GM19452 (cell line): Measurements from ENCODE around the gene EYA2.

Experiments used
- ATAC-seq: cut with Tn5 transposase; IDR thresholded peaks from one replicate; pipeline ENCODE4 v1.9.1; 2021; ENCODE audit not compliant: unreplicated experiment

EYA2 gene

DNA sequence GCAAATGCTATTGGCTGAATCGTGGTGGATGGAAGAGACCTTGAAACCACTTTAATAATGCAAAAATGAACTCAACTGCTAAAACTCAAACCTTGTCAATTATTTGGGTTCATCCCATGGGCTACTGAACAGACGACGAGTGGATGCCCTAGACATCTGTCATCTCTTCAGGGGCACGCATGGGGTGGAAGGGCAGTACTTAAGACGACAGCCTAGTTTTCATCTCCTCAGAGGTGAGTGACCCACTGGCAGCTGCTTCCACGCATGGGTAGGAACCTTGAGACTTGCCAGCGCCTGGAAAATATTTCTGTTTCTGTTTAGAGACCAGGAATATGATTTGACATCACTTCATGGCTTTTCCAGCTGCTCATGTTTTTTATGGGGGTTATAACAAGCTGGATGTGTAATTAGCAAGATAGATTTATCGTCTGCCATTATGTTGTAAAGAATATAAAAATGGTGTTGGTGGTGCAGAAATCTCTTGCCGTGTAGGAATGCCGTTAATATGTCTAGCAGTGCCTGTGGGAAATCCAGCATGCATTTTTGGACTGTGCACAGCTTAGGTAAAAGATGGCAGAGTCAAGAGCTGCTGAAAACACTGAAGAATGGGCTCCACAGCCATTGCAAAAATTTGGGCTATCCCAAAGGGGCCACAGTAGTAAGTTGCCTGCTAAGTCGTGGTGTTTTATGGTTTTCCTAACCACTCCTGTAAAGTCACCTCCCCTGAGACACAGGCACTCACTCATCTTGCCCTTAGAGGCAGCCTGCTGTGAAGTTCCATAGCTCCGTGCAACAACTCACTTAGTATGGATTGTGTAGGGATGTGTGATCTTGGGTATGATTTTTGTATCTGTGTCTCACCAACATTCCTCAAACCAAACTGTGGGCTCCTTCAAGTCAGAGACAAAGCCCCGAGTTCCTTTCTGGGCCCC, 203.3 kb downstream of the EYA2 start:
- ATAC-seq: no peak

DNA sequence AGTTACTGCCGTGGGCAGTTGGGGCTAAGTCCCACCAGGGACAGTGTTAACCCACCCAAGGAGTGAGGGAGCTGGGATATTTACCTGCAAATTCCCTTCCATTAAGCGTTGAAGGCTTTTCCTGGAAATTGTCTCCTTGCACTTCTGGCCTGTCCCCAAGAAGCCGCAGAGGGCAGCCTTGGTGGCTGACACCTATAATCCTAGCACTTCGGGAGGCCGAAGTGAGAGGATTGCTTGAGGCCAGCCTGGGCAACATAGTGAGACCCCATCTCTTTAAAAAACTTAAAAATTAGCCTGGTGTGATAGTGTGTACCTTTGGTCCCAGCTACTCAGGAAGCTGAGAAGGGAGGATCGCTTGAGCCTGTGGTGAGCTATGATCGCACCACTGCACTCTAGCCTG, 204.4 kb downstream of the EYA2 start:
- no peak for ATAC-seq

- ATAC-seq: no peak
These were observed 205.3 kb downstream of the EYA2 start for GRCh38 chr20:47099825-47100441.

- no peak for ATAC-seq
These were observed 208.0 kb downstream of the EYA2 start for GRCh38 chr20:47102629-47103028.

DNA sequence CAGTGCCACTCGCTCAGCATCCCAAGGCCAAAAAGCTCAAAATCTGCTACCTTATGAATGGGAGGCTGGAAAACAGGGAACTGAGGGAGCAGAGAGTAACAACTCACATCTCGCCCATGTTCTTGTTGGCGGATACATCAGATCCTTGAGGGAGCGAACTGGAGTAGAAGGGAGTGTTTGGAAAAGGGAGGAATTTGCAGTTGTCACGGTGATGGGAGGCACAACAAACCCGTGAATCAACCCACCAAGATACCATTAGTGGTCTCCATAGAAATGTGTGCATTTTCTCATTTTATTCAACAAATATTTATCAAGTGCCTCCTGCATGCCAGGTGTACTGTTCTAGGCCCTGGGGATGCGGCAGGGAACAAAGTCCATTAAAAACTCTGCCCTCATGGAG, 212.1 kb downstream of the EYA2 start:
- no peak for ATAC-seq

GRCh38 chr20:47108994-47109393, 214.4 kb downstream of the EYA2 start:
- no peak for ATAC-seq

DNA sequence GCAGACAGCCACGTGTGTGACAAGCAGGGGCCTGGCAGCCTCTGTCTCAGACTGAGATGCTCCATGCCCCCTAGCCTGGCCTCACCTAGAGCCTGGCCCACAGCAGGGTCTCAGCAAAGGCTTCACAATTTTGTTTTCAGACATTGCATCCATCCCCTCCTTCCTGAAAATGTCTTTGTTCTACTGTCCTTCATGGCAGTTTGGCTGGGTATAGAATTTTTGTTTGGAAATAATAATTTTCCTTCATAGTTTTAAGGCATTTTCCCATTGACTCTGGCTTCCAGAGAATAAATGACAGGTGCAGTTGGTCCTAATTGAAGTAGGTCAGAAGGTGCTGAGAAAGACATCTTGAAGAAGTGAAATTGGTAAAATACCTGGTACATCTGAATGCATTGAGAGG, 216.2 kb downstream of the EYA2 start:
- no peak for ATAC-seq

GRCh38 chr20:47111576-47111975, 216.9 kb downstream of the EYA2 start:
- ATAC-seq: no peak

- ATAC-seq: no peak
These were observed 218.9 kb downstream of the EYA2 start for GRCh38 chr20:47113362-47114109.

GRCh38 chr20:47115694-47116093, 221.1 kb downstream of the EYA2 start:
- ATAC-seq: no peak

DNA sequence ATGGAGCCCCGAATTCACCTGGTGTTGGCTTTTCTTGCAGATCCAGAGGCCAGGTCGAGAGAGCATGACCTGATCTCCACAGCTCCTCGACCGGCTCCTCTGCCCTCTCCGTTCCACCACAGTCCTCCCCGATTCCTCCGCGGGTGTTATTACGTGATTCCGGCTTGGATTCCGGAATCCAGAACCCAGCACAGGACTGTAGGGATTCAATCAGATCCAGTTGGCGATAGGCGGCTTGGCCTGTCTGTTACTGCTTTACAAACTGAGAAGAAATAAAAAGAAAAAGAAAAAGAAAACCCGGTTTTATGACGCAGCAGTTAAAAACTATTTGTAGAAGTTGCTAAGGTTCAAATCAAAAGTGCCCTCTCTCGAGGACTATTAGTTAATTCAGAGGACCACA, 222.7 kb downstream of the EYA2 start:
- no peak for ATAC-seq

GRCh38 chr20:47117773-47118172, 223.1 kb downstream of the EYA2 start:
- ATAC-seq: no peak

GRCh38 chr20:47118206-47118605, 223.6 kb downstream of the EYA2 start:
- ATAC-seq: no peak

GRCh38 chr20:47118641-47119040, 224.0 kb downstream of the EYA2 start:
- ATAC-seq: no peak

- ATAC-seq: no peak
These were observed 225.8 kb downstream of the EYA2 start for GRCh38 chr20:47120346-47120936.

DNA sequence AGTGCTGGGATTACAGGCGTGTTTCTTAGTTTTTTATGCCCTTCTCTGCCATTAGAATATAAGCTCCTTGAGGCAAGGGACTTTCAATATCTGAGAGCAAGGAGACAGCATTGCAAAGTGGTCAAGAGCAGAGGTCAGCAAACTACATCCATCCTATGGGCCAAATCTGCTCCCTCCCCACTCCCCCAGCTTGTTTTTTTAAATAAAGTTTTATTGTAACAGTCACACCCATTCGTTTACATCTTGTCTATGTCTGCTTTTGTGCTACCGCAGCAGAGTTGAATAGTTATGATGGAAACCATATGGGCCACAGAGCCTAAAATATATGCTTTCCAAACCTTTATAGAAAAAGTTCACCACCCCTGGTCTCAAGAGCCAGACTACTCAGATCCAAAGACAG, 227.9 kb downstream of the EYA2 start:
- no peak for ATAC-seq

DNA sequence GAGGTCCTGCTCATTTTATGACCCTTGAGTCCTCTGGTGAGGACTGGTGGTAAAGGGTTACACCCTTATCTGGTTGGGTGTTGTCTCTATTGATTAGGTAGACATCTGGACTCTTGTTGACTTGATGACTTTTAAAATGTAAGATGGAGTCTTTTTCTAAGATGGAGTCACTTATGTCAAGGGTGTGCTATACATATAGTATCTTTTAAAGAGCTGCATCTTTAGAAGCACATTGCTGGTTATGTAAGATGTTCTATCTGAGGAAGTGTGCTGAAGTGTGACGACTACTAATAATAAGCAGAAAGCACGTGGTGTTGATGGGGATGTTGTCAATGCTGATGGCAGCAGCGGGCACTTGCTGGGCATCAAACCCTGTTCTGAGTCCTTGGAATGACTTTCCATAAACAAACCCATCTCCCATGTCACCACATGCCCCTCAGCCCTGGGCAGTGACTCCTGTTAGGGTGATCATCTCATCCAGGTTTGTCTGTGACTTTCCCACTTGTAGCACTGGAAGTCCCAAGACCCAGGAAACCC, 229.6 kb downstream of the EYA2 start:
- ATAC-seq: no peak

DNA sequence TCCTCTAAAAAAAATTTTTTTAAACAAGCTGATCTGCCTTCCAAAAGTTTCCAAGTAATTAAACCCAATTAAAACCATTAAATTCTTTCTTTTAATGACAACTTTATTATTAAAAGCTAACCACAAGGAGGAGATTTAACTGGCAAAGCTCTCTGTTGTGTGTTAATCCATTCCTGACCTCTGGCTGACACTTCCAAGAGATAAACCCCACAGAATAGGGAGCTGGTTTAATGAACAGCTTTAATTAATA, 230.8 kb downstream of the EYA2 start:
- no peak for ATAC-seq

DNA sequence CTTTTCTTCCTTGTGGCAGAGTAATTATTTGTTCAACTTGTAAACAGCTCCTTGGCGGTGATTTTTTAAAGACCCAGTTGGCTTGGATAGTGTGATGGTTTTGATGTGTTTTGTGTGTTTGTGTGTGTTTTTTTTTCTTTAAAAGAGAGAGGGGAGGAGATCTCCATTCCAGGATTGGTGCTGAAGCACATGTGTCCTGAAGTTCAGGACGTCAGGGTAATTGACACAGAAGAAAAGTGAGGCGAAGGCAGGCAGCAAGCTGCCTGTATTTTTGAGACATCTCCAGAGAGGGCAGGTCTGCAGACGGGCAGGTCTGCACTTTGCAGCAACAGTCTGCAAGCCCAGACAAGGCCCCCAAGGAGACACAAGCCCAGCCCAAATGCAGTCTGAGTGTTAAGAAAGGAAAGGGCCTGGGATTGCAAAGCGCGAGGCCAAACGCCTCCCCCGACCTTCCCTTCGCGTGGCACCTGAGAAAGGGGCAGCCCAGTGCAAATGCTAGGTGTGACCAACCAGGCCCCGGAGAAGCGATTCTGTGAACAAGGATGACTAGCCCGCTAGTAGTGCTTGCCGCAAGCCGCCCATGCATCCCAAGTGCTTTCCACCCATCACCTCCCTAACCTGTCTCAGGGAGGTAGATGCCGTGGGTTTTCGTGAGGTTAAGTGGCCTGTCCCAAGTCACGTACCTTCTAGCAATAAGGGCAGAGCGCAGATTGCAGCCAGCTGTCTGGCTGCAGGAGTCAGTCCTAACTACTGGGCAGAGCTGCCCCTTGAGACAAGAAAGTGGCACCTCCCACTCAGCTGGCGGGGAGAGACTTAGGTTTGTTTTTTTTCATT, 231.3 kb downstream of the EYA2 start:
- ATAC-seq: no peak

GRCh38 chr20:47126709-47127108, 232.1 kb downstream of the EYA2 start:
- ATAC-seq: no peak

- no peak for ATAC-seq
These were observed 232.9 kb downstream of the EYA2 start for GRCh38 chr20:47127546-47127945.
